Activated T-cell treated with anti-CD3 and anti-CD28 coated beads, Interleukin-2, amount 50 U/mL, for 4 hours (primary cell): ENCODE data around the gene EIF6. TPM values are rescaled to one million over a fixed set of nuclear protein-coding genes. Genes with fewer than 3 reads are reported as not detected.
"Not testable (repeated sequence)": the region's sequence is repeated elsewhere in the genome, so short reads cannot be mapped to it uniquely, and the experiment has no call there.

Source experiments
- ATAC-seq, 2 donors: fragments of 200-7000 bp; cut with Tn5 transposase; one replicate each; pipeline ENCODE4 v1.10.0; 2021
- DNase-seq: peaks from one replicate; pipeline ENCODE4 v3.0.0-alpha.2; 2020
- H3K27me3 Mint-ChIP-seq: one replicate; pipeline ENCODE4 v1.8.0; 2021; ENCODE audit warnings: low read depth, mixed read lengths
- H3K36me3 Mint-ChIP-seq: one replicate; pipeline ENCODE4 v1.8.0; 2022; ENCODE audit warnings: mixed read lengths; ENCODE audit not compliant: insufficient read depth
- H3K4me1 Mint-ChIP-seq: one replicate; pipeline ENCODE4 v1.8.0; 2021; ENCODE audit warnings: low read depth, mixed read lengths
- H3K4me3 Mint-ChIP-seq: one replicate; pipeline ENCODE4 v1.8.0; 2021; ENCODE audit warnings: mild to moderate bottlenecking, moderate library complexity, mixed read lengths
- H3K9me3 Mint-ChIP-seq: one replicate; pipeline ENCODE4 v1.8.0; 2021; ENCODE audit warnings: mixed read lengths
- total RNA-seq, 3 donors: library from RNA; stranded (reverse); gene quantifications; one replicate each; pipeline ENCODE4 v1.2.1, GENCODE V29; 2021

Gene EIF6
- total RNA-seq, 3 donors from 2014 or later: 307 to 331 (median 310) TPM

GRCh38 chr20:35252598-35252997 lies 32.0 kb downstream of the EIF6 start:
- peaks cover 24% of the 10 kb centered on the region for H3K4me1 Mint-ChIP-seq
- not testable (repeated sequence) for DNase-seq, H3K4me3 Mint-ChIP-seq, H3K36me3 Mint-ChIP-seq, H3K27me3 Mint-ChIP-seq, H3K9me3 Mint-ChIP-seq
- ATAC-seq: peak in 1 of 2 donors; percentile 27

GRCh38 chr20:35252037-35252461 lies 32.5 kb downstream of the EIF6 start:
- DNase-seq (no peak), ATAC-seq (peak; percentile 58 to 89)
- Mint-ChIP-seq H3K36me3 (peaks cover 3% of the 10 kb centered on the region), H3K4me3 (no peak overlapping the region), H3K4me1 (peaks cover 24% of the 10 kb centered on the region), H3K27me3 (no peaks in the 10 kb centered on the region), H3K9me3 (no peaks in the 10 kb centered on the region)

- peaks cover 24% of the 10 kb centered on the region for H3K4me1 Mint-ChIP-seq
- peaks cover 3% of the 10 kb centered on the region for H3K36me3 Mint-ChIP-seq
- H3K27me3 Mint-ChIP-seq: no peaks in the 10 kb centered on the region
- ATAC-seq: no peak
- no peaks in the 10 kb centered on the region for H3K9me3 Mint-ChIP-seq
- no peak overlapping the region for H3K4me3 Mint-ChIP-seq
- no peak for DNase-seq
These were observed 33.0 kb downstream of the EIF6 start for GRCh38 chr20:35251613-35251940.

DNA sequence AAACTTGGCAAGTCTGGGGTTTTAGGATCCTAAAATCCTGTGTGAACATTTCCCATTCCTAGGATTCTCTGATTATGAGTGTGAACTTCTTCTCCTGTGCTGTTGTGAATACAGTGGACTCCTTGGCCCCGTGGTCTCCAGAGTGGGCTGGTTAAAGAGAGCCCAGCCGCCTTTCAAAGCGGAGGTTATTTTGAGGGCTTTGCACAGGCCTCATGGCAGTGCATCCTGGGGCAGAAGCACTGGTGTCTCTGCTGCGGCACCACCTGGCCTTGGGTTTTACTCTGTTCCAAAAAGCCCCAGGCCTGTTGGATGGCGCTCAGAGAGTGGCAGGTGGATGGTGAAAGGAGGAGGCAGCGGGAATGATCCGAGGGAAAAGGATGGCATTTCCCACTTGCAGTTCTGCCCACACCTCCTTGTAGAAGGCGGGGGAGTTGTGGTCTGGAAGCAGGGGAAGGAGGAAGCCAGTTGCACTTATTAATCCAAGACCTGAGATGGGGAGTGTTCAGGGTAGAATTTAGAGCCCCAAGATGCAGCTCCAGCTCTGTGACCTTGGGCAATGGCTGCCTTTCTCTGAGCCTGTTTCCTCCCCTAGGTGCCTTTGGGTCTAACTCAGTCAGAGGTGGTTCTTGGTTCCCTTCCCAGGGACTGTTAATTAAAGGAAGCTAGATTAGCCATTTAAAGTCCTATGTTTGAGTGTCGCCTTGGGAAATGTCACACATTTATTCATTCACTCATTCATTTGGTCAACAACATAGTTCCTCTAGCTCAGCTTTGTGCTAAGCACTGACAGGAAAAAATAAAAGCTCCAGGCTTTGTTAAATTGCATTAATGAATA lies 35.7 kb downstream of the EIF6 start:
- no peaks in the 10 kb centered on the region for H3K9me3 Mint-ChIP-seq
- ATAC-seq: no peak
- DNase-seq: no peak
- H3K4me3 Mint-ChIP-seq: no peak overlapping the region
- H3K4me1 Mint-ChIP-seq: peaks cover 24% of the 10 kb centered on the region
- no peaks in the 10 kb centered on the region for H3K27me3 Mint-ChIP-seq
- H3K36me3 Mint-ChIP-seq: peaks cover 2% of the 10 kb centered on the region

DNA sequence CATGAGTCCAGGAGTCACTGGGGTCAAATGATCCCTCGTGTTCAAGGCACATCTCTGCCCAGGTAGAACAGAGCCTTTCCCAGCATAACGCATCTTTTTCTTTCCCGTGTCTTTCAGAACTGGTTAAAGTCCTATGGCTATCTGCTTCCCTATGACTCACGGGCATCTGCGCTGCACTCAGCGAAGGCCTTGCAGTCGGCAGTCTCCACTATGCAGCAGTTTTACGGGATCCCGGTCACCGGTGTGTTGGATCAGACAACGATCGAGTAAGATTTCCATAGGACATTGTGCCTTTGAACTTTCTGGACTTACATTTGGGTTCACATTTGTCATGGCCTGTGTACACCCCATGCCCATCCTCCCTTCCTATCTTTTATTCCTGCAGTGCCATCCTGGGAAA lies 37.8 kb downstream of the EIF6 start:
- no peak for ATAC-seq
- DNase-seq: no peak
- Mint-ChIP-seq H3K4me3 (no peak overlapping the region), H3K36me3 (peaks cover 2% of the 10 kb centered on the region), H3K27me3 (no peaks in the 10 kb centered on the region), H3K4me1 (peaks cover 12% of the 10 kb centered on the region), H3K9me3 (no peaks in the 10 kb centered on the region)

DNA sequence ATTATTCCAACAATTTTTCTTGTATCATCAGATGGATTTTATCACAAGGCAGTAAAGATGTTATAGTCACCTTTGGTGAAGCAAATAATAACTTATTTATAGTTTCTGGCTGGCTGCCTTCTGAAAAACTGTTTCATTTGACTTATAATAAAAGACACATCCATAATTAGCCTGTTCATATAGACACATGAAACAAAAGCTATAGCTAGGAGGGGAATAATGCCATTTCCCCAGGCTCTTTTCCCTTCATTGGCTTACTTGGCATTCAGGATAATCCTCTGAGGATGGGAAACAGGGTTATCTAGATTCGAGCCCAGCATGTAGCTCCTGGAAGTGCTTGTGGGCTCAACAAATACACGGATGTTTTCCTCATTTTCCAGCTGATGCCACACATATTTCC lies 40.6 kb downstream of the EIF6 start:
- no peak for ATAC-seq
- Mint-ChIP-seq H3K4me1 (no peaks in the 10 kb centered on the region), H3K9me3 (no peaks in the 10 kb centered on the region), H3K4me3 (no peak overlapping the region), H3K36me3 (peaks cover 2% of the 10 kb centered on the region), H3K27me3 (no peaks in the 10 kb centered on the region)
- no peak for DNase-seq

DNA sequence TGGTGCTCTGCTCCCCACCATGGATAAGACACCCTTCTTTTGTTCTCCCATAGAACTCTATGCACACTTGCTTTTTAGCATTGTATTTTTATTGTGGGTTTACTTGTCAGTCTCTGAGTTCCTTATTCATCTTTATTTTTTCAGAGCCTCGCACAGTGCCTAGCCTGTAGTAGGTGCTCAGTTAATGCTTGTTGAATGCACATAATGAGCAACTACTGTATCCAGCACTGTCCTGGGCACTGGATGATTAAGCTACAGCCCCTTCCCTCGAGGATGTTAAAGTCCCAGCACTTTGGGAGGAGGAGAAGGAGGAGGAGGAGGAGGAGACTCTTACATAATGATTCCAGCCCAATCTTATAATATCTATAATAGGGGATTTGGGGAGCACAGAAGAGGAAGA lies 41.3 kb downstream of the EIF6 start:
- Mint-ChIP-seq H3K36me3 (peaks cover 2% of the 10 kb centered on the region), H3K9me3 (no peaks in the 10 kb centered on the region), H3K4me1 (no peaks in the 10 kb centered on the region), H3K4me3 (no peak overlapping the region), H3K27me3 (no peaks in the 10 kb centered on the region)
- no peak for DNase-seq
- no peak for ATAC-seq

- Mint-ChIP-seq H3K27me3 (no peaks in the 10 kb centered on the region), H3K4me3 (no peak overlapping the region)
These were observed 43.7 kb downstream of the EIF6 start for GRCh38 chr20:35240811-35241293.

DNA sequence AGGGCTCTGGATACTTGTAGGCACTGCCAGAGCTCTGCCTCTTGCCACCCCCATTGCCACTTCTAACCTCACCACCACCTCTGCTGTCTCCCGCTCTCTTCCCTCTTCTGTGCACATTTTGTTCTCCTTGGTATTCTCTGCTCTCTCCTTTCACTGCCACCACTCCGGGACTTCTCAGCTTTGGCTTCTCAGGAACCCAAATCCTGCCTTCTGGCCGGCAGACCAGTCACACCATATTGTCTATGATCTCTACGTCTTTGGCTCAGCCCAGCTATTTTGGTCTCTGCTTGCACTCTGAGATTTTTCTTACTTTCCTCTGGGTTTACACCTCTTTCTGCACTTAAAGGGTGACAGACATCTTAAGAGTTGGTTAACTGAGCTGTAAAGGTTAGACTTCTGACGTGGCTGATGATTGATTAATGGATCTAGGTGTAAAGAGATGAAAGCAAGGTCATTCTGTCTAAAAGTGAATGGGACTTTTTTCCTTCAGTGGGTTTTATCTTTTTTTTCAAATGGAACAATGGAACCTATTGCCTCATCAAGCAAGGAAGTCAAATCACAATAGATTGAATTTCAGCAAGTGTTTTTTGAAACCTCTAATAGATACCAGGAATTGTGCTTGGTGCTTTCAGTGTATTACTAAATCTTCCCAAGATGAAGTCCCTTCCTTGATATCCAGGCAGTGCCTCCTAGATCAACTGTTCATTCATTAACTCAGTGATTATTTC lies 44.3 kb downstream of the EIF6 start:
- no peak for DNase-seq
- Mint-ChIP-seq H3K27me3 (no peaks in the 10 kb centered on the region), H3K36me3 (peaks cover 20% of the 10 kb centered on the region), H3K4me1 (no peaks in the 10 kb centered on the region), H3K9me3 (no peaks in the 10 kb centered on the region), H3K4me3 (no peak overlapping the region)
- ATAC-seq: no peak

More at GRCh38 chr20:35240811-35241293, 43.7 kb downstream of the EIF6 start:
- peaks cover 18% of the 10 kb centered on the region for H3K36me3 Mint-ChIP-seq
- no peaks in the 10 kb centered on the region for H3K4me1 Mint-ChIP-seq
- DNase-seq: no peak
- no peaks in the 10 kb centered on the region for H3K9me3 Mint-ChIP-seq
- ATAC-seq: no peak

DNA sequence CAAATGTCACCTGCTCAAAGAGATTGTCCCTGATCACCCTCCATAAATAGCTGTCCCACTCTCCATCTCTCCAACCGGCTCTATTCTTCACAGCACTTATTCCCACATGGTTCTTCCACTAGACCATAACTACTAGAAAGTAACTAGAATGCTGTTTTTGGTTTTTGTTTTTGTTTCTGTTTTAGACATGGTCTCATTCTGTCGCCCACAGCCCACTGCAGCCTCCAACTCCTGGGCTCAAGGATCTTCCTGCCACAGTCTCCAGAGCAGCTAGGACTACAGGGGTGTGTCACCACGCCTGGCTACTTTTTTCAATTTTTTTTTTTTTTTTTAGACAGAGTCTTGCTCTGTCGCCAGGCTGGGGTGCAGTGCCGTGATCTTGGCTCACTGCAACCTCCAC lies 45.8 kb downstream of the EIF6 start:
- no peak overlapping the region for H3K4me3 Mint-ChIP-seq
- no peak for DNase-seq
- H3K36me3 Mint-ChIP-seq: peaks cover 30% of the 10 kb centered on the region
- H3K9me3 Mint-ChIP-seq: no peaks in the 10 kb centered on the region
- no peaks in the 10 kb centered on the region for H3K27me3 Mint-ChIP-seq
- ATAC-seq: no peak
- H3K4me1 Mint-ChIP-seq: no peaks in the 10 kb centered on the region

- no peaks in the 10 kb centered on the region for H3K4me1 Mint-ChIP-seq
- DNase-seq: no peak
- no peaks in the 10 kb centered on the region for H3K9me3 Mint-ChIP-seq
- ATAC-seq: no peak
- H3K36me3 Mint-ChIP-seq: peaks cover 30% of the 10 kb centered on the region
- no peak overlapping the region for H3K4me3 Mint-ChIP-seq
- H3K27me3 Mint-ChIP-seq: no peaks in the 10 kb centered on the region
These were observed 46.4 kb downstream of the EIF6 start for GRCh38 chr20:35238170-35238569.

DNA sequence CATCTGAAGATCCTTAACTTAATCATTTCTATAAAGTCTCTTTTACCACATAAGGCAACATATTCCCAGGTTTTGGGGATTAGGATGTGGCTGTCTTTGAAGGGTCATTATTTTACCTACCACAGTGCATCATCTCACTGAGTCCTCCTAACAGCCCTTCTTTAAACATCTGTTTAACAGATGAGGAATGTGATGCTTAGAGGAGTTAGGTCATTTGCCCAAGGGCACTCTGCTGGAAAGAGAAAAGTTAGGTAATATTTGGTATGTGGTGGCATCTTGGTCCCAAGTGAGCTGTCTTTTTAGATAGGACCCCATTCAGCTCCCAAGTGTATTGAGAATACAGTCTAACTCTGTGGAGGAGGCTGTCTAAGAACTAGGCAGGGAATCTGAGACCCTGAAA lies 47.1 kb downstream of the EIF6 start:
- DNase-seq (no peak), ATAC-seq (no peak)
- Mint-ChIP-seq H3K27me3 (no peaks in the 10 kb centered on the region), H3K36me3 (peaks cover 31% of the 10 kb centered on the region), H3K9me3 (no peaks in the 10 kb centered on the region), H3K4me3 (no peak overlapping the region), H3K4me1 (no peaks in the 10 kb centered on the region)

- Mint-ChIP-seq H3K4me1 (no peaks in the 10 kb centered on the region), H3K4me3 (no peak overlapping the region), H3K36me3 (peaks cover 41% of the 10 kb centered on the region), H3K9me3 (no peaks in the 10 kb centered on the region), H3K27me3 (no peaks in the 10 kb centered on the region)
- no peak for DNase-seq
- no peak for ATAC-seq
These were observed 48.7 kb downstream of the EIF6 start for GRCh38 chr20:35235881-35236280.

DNA sequence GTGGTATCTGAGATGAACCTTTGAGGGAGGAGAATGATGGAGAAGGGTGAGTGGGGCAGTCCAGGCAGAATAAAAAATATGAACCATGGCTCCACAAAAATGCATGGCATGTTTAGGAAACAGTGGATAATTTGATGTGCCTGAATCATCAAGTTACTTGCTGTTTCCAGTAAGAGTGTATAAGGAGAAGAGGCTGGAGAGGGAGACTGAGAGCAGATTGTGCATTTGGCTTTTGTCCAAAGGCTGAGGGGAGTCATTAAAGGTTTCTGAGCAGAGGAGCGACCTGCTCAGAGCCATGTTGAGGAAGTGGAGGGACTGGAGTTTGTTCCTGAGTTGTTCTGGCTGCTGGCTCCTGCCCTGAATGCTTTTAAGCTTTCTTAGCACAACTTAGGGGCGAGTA lies 52.0 kb downstream of the EIF6 start:
- no peaks in the 10 kb centered on the region for H3K9me3 Mint-ChIP-seq
- H3K36me3 Mint-ChIP-seq: peaks cover 36% of the 10 kb centered on the region
- ATAC-seq (no peak), DNase-seq (no peak)
- no peak overlapping the region for H3K4me3 Mint-ChIP-seq
- no peaks in the 10 kb centered on the region for H3K4me1 Mint-ChIP-seq
- H3K27me3 Mint-ChIP-seq: peaks cover 14% of the 10 kb centered on the region
